Cardiac muscle cell (in vitro differentiated cells and primary cell): Measurements from ENCODE around the gene TESPA1. TPM values are rescaled to one million over a fixed set of nuclear protein-coding genes. Genes with fewer than 3 reads are reported as not detected.
"Not testable (repeated sequence)": the region's sequence is repeated elsewhere in the genome, so short reads cannot be mapped to it uniquely, and the experiment has no call there.

Source experiments
- DNase-seq, 2 donors: peaks; one replicate each; pipeline versions ENCODE4 v3.0.0 to v3.0.0-alpha.2; 2010 to 2017; ENCODE audit warnings: low read depth in 1 of 2, low spot score in 1 of 2
- H3K27ac ChIP-seq: fragments of 200-600 bp; sonication (generic); 2 replicates; pipeline ENCODE4 v1.5.1; 2016
- H3K27me3 ChIP-seq: fragments of 200-600 bp; sonication (generic); 2 replicates; pipeline ENCODE4 v1.6.0; 2016; ENCODE audit warnings: control low read depth
- H3K36me3 ChIP-seq: fragments of 200-600 bp; sonication (generic); 2 replicates; pipeline ENCODE4 v1.5.1; 2016; ENCODE audit warnings: control low read depth
- H3K4me1 ChIP-seq: fragments of 200-600 bp; sonication (generic); 2 replicates; pipeline ENCODE4 v1.8.1; 2017; ENCODE audit warnings: low read depth, mild to moderate bottlenecking, mixed run types
- H3K4me3 ChIP-seq: fragments of 200-600 bp; sonication (generic); 2 replicates; pipeline ENCODE4 v1.5.1; 2016; ENCODE audit warnings: mild to moderate bottlenecking
- H3K9me3 ChIP-seq: fragments of 200-600 bp; sonication (generic); 2 replicates; pipeline ENCODE4 v1.5.1; 2017; ENCODE audit warnings: low read depth, mild to moderate bottlenecking, control low read depth
- polyA plus RNA-seq: library from polyadenylated mRNA; unstranded; fragments of >200 nt; fragmentation: Nextera tagmentation; extraction: Ambion mirVana; gene quantifications from 2 replicates; pipeline ENCODE4 v1.2.1, GENCODE V29; 2016
- total RNA-seq: library from RNA; depleted of rRNA; stranded (reverse); fragments of >200 nt; gene quantifications from 2 replicates; pipeline ENCODE4 v1.2.3, GENCODE V29; 2016
- TF ChIP-seq, protein P1 (sequence below): IDR thresholded peaks from 2 replicates; pipeline ENCODE4 v1.5.1; 2012; ENCODE audit warnings: low read depth, mild to moderate bottlenecking, low read length

TESPA1 gene
- total and polyA plus RNA-seq, 2 experiments from 2014 or later: not detected

DNA sequence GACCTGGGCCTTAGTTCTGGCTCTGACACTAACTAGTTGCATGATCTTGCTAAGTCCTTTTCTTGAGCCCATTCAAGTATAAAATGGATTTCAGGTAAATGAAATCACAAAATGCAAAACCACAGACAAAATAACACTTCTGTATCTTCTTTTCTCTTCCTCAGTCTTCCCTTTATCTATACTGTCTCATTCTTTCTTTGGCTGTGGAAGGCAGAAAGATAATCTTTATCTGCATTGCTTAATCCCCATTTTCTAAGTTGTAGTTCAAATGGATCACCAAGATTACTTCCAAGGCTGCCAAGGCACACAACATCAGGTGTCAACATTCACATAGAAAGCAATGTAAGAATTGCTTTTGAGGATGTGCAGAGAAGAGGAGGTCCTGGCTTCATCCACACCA is 30.3 kb downstream of the TESPA1 start:
- Histone ChIP-seq H3K36me3 (no peaks in the 10 kb centered on the region), H3K4me3 (no peak overlapping the region), H3K9me3 (no peaks in the 10 kb centered on the region), H3K27me3 (no peaks in the 10 kb centered on the region), H3K4me1 (no peaks in the 10 kb centered on the region), H3K27ac (no peak overlapping the region)
- DNase-seq: no peak
- TF ChIP-seq, protein P1, sequence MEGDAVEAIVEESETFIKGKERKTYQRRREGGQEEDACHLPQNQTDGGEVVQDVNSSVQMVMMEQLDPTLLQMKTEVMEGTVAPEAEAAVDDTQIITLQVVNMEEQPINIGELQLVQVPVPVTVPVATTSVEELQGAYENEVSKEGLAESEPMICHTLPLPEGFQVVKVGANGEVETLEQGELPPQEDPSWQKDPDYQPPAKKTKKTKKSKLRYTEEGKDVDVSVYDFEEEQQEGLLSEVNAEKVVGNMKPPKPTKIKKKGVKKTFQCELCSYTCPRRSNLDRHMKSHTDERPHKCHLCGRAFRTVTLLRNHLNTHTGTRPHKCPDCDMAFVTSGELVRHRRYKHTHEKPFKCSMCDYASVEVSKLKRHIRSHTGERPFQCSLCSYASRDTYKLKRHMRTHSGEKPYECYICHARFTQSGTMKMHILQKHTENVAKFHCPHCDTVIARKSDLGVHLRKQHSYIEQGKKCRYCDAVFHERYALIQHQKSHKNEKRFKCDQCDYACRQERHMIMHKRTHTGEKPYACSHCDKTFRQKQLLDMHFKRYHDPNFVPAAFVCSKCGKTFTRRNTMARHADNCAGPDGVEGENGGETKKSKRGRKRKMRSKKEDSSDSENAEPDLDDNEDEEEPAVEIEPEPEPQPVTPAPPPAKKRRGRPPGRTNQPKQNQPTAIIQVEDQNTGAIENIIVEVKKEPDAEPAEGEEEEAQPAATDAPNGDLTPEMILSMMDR: no peak

- TF ChIP-seq, protein P1: no peak
- no peak overlapping the region for H3K27ac ChIP-seq
- no peaks in the 10 kb centered on the region for H3K9me3 ChIP-seq
- H3K27me3 ChIP-seq: no peaks in the 10 kb centered on the region
- no peak overlapping the region for H3K4me3 ChIP-seq
- no peaks in the 10 kb centered on the region for H3K4me1 ChIP-seq
- DNase-seq: no peak
- no peaks in the 10 kb centered on the region for H3K36me3 ChIP-seq
Measured at GRCh38 chr12:54950071-54950727, 34.4 kb downstream of the TESPA1 start.

DNA sequence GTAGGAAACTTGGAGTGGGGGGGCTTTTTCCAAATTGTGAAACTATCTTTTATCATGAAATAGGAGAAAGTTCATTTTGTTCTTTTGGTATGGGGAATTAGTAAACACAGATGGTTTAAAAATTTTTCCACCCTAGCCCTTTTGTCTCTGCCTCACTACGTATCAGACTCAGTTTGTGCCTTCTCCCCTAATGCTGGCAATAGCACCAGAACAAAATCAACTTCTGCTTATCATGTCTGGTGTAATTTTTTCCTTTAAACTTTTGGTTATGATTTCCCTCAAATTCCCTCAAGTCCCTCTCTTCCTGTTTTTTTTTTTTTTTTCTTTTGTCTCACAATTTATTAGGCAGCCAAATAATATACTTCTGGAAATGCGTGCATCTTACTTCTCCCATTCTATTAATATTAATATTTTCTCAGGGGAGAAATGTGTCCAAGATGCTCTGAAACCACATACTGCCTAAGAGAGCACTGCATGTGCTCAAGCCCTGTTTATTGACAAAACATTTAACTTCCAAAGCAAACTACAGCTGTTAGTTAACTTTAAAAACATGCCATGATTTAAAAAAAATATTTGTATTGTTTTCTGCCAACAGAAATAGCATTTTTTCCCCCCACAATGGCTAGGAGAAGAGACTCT is 35.4 kb downstream of the TESPA1 start:
- Histone ChIP-seq H3K4me1 (no peaks in the 10 kb centered on the region), H3K9me3 (no peaks in the 10 kb centered on the region), H3K27me3 (no peaks in the 10 kb centered on the region), H3K27ac (no peak overlapping the region), H3K36me3 (no peaks in the 10 kb centered on the region), H3K4me3 (no peak overlapping the region)
- TF ChIP-seq, protein P1: no peak
- DNase-seq: no peak

GRCh38 chr12:54948171-54948570 is 36.4 kb downstream of the TESPA1 start:
- H3K4me1 ChIP-seq: no peaks in the 10 kb centered on the region
- H3K36me3 ChIP-seq: no peaks in the 10 kb centered on the region
- H3K9me3 ChIP-seq: no peaks in the 10 kb centered on the region
- no peak for DNase-seq
- no peak overlapping the region for H3K27ac ChIP-seq
- H3K4me3 ChIP-seq: no peak overlapping the region
- H3K27me3 ChIP-seq: no peaks in the 10 kb centered on the region
- TF ChIP-seq, protein P1: no peak

DNA sequence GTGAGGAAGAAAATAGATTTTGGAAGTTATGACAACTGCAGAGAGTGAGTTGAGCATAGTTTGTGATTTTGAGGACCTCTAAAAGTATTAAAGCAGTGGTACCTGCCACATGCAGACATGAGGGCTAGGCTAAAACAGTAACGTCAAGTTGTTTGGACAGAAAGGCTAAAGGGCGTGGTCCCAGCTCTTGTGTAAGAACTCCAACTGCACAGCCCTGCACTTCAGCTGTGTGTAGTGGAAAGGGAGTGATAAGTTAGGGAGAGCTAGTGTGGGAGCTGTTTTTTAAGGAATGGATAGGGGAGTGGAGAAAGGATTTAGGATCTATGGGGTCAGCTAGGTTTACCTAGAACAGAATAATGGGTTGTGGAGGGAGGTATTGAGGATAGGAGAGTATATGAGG is 39.5 kb downstream of the TESPA1 start:
- TF ChIP-seq, protein P1: no peak
- H3K27ac ChIP-seq: no peak overlapping the region
- no peaks in the 10 kb centered on the region for H3K9me3 ChIP-seq
- peaks cover 2% of the 10 kb centered on the region for H3K4me1 ChIP-seq
- no peak overlapping the region for H3K4me3 ChIP-seq
- no peaks in the 10 kb centered on the region for H3K27me3 ChIP-seq
- no peaks in the 10 kb centered on the region for H3K36me3 ChIP-seq
- DNase-seq: no peak

- H3K27me3 ChIP-seq, DNase-seq, H3K36me3 ChIP-seq, H3K4me1 ChIP-seq, H3K27ac ChIP-seq, H3K9me3 ChIP-seq, H3K4me3 ChIP-seq: not testable (repeated sequence)
Measured at GRCh38 chr12:54943292-54943691, 41.3 kb downstream of the TESPA1 start.
